HepG2 (cell line): ENCODE data around the gene RPS6KA2.

ENCODE experiments used
- ATF3 ChIP-seq: sonication (generic); formaldehyde crosslinking; IDR thresholded peaks from 2 replicates; pipeline ENCODE4 v1.4.0; 2020; ENCODE audit warnings: missing genetic modification reagents
- CTCF ChIP-seq: sonication (generic); formaldehyde crosslinking; IDR thresholded peaks from 2 replicates; pipeline ENCODE4 v1.5.0; 2020; ENCODE audit warnings: mild to moderate bottlenecking, missing genetic modification reagents, moderate library complexity
- NR1H2 ChIP-seq: sonication (generic); formaldehyde crosslinking; IDR thresholded peaks from 2 replicates; pipeline ENCODE4 v1.8.1; 2022; ENCODE audit warnings: low read depth, missing genetic modification reagents, borderline replicate concordance
- POLR2A ChIP-seq, 2 experiments: IDR thresholded peaks; 2 replicates each; pipeline ENCODE4 v1.6.1; 2011; ENCODE audit warnings: low read depth in 2 of 2, low read length in 2 of 2, mild to moderate bottlenecking in 1 of 2, moderate library complexity in 1 of 2; ENCODE audit not compliant: insufficient read depth in 1 of 2
- SP1 ChIP-seq, 2 experiments: fragments of 450-650 bp in 1 of 2; sonication (generic) in 1 of 2; formaldehyde crosslinking in 1 of 2; IDR thresholded peaks; 2 replicates each; pipeline versions ENCODE4 v1.4.0 to v1.6.1; 2016 to 2020; ENCODE audit warnings: missing genetic modification reagents in 1 of 2
- TGIF2 ChIP-seq: IDR thresholded peaks from 2 replicates; pipeline ENCODE4 v1.6.1; 2016; ENCODE audit warnings: control low read depth, missing compliant biosample characterization
- ZNF12 ChIP-seq: sonication (generic); formaldehyde crosslinking; IDR thresholded peaks from 2 replicates; pipeline ENCODE4 v1.5.0; 2020; ENCODE audit warnings: missing genetic modification reagents
- ZNF138 ChIP-seq: sonication (generic); formaldehyde crosslinking; IDR thresholded peaks from 2 replicates; pipeline ENCODE4 v1.5.0; 2020; ENCODE audit warnings: mild to moderate bottlenecking, low read depth, missing genetic modification reagents
- ZNF841 ChIP-seq: sonication (generic); formaldehyde crosslinking; IDR thresholded peaks from 2 replicates; pipeline ENCODE4 v1.8.1; 2023; ENCODE audit warnings: missing genetic modification reagents, borderline replicate concordance
- TF ChIP-seq, protein P1 (sequence below), 2 experiments: IDR thresholded peaks; 2 replicates each; pipeline ENCODE4 v1.6.1; 2011 to 2012; ENCODE audit warnings: low read length in 2 of 2, borderline replicate concordance in 1 of 2, low read depth in 1 of 2, mild to moderate bottlenecking in 1 of 2, moderate library complexity in 1 of 2

- TF ChIP-seq NR1H2 (CRISPR knock-in tag) (no peak), ZNF841 (CRISPR knock-in tag) (no peak), ATF3 (CRISPR knock-in tag) (no peak), CTCF (CRISPR knock-in tag) (no peak), ZNF138 (no peak), POLR2A (IDR thresholded peaks at IDR 0.05; ENCODE audit: insufficient read depth in 1 of 2, low read depth in 2 of 2, low read length in 2 of 2) (no peak), SP1 (IDR thresholded peaks at IDR 0.05) (no peak), SP1 (CRISPR knock-in tag; IDR thresholded peaks at IDR 0.05) (no peak), ZNF12 (CRISPR knock-in tag) (no peak), TGIF2 (CRISPR knock-in tag) (no peak)
- TF ChIP-seq, protein P1, sequence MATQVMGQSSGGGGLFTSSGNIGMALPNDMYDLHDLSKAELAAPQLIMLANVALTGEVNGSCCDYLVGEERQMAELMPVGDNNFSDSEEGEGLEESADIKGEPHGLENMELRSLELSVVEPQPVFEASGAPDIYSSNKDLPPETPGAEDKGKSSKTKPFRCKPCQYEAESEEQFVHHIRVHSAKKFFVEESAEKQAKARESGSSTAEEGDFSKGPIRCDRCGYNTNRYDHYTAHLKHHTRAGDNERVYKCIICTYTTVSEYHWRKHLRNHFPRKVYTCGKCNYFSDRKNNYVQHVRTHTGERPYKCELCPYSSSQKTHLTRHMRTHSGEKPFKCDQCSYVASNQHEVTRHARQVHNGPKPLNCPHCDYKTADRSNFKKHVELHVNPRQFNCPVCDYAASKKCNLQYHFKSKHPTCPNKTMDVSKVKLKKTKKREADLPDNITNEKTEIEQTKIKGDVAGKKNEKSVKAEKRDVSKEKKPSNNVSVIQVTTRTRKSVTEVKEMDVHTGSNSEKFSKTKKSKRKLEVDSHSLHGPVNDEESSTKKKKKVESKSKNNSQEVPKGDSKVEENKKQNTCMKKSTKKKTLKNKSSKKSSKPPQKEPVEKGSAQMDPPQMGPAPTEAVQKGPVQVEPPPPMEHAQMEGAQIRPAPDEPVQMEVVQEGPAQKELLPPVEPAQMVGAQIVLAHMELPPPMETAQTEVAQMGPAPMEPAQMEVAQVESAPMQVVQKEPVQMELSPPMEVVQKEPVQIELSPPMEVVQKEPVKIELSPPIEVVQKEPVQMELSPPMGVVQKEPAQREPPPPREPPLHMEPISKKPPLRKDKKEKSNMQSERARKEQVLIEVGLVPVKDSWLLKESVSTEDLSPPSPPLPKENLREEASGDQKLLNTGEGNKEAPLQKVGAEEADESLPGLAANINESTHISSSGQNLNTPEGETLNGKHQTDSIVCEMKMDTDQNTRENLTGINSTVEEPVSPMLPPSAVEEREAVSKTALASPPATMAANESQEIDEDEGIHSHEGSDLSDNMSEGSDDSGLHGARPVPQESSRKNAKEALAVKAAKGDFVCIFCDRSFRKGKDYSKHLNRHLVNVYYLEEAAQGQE (IDR thresholded peaks at IDR 0.05; ENCODE audit: borderline replicate concordance in 1 of 2, low read depth in 1 of 2, low read length in 2 of 2): no peak
Measured at GRCh38 chr6:166444446-166444845, 182.6 kb downstream of the RPS6KA2 start.
